Measurements from ENCODE around the gene SSR4.

SSR4 gene

DNA sequence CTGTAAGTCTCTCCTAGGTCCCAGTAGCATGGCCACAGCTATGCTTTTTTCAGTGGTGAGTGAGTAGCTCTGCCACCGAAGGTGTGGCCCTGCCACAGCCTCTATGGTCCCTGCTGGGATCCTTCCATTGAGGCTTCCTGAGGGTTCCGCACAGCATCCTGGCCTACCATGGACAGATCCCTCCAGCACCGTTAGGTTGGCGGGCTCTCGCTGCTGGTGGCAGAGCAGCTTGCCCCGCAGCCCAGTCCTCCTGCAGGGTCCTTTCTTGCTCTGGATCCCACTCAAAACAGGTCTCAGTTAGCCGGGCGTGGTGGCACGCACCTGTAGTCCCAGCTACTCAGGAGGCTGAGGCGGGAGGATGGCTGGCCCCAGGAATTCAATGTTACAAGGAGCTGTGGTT lies 38.3 kb downstream of the SSR4 start:
- no peak for DNase-seq
- Mint-ChIP-seq H3K4me3 (no peak overlapping the region), H3K9me3 (no peaks in the 10 kb centered on the region), H3K36me3 (ENCODE audit: low read depth) (no peaks in the 10 kb centered on the region), H3K27ac (no peak overlapping the region), H3K27me3 (peaks cover 41% of the 10 kb centered on the region), H3K4me1 (ENCODE audit: low read depth) (peaks cover 3% of the 10 kb centered on the region)

DNA sequence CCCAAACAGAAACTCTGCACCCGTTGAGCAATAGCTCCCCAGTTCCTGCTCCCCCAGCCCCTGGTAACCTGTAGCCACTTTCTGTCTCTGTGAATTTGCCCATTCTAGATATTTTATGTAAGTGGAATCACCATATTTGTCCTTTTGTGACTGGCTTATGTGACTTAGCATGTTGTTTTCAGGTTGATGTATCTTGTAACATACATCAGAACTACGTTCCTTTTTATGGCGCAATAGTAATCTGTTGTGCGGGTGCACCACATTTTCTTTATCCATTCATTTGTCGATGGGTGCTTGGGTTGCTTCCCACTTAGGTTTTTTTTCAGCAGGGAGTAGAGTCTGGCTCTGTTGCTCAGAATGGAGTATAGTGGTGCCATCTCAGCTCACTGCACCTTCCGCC lies 42.5 kb downstream of the SSR4 start:
- peaks cover 44% of the 10 kb centered on the region for H3K27me3 Mint-ChIP-seq

DNA sequence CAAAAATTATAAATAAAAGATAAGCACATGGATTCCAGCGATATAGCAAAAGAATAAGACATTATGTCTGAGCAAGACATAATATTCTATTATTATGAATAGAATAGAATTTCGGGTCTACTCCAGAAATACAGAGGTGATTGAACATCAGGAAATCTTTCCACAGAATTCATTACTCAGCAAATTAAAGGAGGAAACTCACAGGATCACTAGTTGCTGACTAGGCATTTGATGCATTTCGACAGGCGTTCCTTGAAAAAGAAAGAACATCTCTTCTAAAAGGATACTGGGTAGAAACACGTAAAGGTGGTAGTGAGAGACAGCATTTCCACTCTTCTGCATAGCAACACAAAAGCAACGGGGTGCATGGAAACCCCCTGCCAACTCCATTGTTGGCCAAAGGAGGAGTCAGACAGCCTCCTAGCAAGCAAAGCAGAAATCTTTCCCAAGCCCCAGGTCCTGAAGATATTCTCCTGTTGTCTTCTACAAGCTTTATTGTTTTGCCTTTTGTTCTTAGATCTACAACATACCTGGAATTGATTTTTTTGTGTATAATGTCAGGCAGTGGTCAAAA lies 50.1 kb downstream of the SSR4 start:
- DNase-seq, result no peak
- Mint-ChIP-seq H3K4me1 (ENCODE audit: low read depth) (no peaks in the 10 kb centered on the region), H3K36me3 (ENCODE audit: low read depth) (no peaks in the 10 kb centered on the region), H3K27ac (no peak overlapping the region), H3K9me3 (no peaks in the 10 kb centered on the region), H3K4me3 (no peak overlapping the region), H3K27me3 (peaks cover 56% of the 10 kb centered on the region)

More for the DNA sequence above, 42.5 kb downstream of the SSR4 start:
- Mint-ChIP-seq H3K4me1 (ENCODE audit: low read depth) (no peaks in the 10 kb centered on the region), H3K36me3 (ENCODE audit: low read depth) (no peaks in the 10 kb centered on the region), H3K9me3 (no peaks in the 10 kb centered on the region), H3K4me3 (no peak overlapping the region), H3K27ac (no peak overlapping the region)
- DNase-seq, result no peak

DNA sequence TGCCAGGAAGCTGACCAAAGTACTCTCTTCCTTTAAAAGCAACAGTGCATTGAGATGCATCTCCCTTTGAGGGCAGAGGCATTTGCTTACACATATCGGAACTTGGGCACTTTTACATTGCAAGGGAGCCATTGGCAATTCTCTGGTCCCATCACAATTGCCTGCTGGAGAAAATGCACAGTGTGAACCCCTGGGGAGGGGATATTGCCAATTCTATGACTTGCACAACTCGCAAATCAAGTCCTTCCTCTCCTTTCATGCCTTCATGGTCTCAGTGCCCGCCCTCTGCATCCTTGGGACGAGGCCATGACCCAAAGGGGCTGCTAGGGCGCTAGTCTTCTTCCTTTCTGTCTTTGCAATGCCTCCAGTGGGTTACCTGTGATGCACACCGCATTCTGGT lies 50.7 kb downstream of the SSR4 start:
- peaks cover 51% of the 10 kb centered on the region for H3K27me3 Mint-ChIP-seq
- no peak for DNase-seq
- no peak overlapping the region for H3K27ac Mint-ChIP-seq
- no peaks in the 10 kb centered on the region for H3K36me3 Mint-ChIP-seq (ENCODE audit: low read depth)
- H3K9me3 Mint-ChIP-seq, result no peaks in the 10 kb centered on the region
- no peaks in the 10 kb centered on the region for H3K4me1 Mint-ChIP-seq (ENCODE audit: low read depth)
- H3K4me3 Mint-ChIP-seq, result no peak overlapping the region

DNA sequence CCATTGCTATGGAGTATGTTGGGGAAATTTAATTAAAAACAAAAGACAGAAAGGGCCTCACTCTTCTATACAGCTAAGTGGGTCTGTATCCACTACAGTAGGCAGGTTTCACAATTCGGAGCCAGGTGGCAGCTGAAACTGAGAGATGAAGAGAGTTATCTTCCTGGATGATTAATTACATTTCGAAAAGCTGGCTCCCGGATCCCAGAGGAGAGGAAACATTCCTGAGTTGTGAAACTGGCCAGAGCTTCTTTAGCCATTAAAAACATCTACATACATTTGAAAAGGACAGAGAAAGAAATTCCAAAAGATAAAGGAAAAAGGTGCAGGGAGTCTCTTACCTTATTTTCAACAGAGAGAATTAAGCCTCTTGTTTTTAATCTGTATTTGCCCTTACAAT lies 51.4 kb downstream of the SSR4 start:
- DNase-seq, result no peak
- H3K4me3 Mint-ChIP-seq, result no peak overlapping the region
- H3K4me1 Mint-ChIP-seq (ENCODE audit: low read depth), result no peaks in the 10 kb centered on the region
- H3K27ac Mint-ChIP-seq, result no peak overlapping the region
- H3K36me3 Mint-ChIP-seq (ENCODE audit: low read depth), result no peaks in the 10 kb centered on the region
- peaks cover 56% of the 10 kb centered on the region for H3K27me3 Mint-ChIP-seq
- no peaks in the 10 kb centered on the region for H3K9me3 Mint-ChIP-seq

Measured in activated T-cell treated with anti-CD3 and anti-CD28 coated beads, Interleukin-2, amount 50 U/mL, for 24 hours (primary cell).